GM12872 (cell line): ENCODE measurements around the gene KLF3.

Experiments
- TF ChIP-seq, protein P1 (sequence below): IDR thresholded peaks from 3 replicates; pipeline ENCODE4 v1.5.1; 2011; ENCODE audit warnings: low read depth, mild to moderate bottlenecking, low read length, moderate library complexity; ENCODE audit not compliant: insufficient read depth

KLF3 gene

DNA sequence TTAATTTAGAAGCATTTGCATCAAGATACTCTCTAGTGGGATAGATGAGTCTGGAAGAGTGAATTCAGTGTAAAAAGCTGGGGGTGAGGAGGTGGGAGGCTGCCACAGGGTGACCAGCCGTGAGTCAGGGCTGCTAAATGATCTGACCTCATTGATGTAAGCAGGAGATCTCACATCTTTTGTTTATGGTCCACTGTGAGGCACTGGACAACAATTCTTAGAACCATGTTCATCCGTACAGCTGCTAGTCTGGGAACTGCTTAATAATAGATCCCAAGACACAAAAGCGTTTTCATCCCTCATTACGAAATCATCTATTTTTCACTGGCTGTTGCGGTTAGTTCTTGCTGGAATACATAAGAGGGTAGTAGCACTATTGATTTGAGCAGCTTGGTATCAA, 14.1 kb downstream of the KLF3 start:
- TF ChIP-seq, protein P1, sequence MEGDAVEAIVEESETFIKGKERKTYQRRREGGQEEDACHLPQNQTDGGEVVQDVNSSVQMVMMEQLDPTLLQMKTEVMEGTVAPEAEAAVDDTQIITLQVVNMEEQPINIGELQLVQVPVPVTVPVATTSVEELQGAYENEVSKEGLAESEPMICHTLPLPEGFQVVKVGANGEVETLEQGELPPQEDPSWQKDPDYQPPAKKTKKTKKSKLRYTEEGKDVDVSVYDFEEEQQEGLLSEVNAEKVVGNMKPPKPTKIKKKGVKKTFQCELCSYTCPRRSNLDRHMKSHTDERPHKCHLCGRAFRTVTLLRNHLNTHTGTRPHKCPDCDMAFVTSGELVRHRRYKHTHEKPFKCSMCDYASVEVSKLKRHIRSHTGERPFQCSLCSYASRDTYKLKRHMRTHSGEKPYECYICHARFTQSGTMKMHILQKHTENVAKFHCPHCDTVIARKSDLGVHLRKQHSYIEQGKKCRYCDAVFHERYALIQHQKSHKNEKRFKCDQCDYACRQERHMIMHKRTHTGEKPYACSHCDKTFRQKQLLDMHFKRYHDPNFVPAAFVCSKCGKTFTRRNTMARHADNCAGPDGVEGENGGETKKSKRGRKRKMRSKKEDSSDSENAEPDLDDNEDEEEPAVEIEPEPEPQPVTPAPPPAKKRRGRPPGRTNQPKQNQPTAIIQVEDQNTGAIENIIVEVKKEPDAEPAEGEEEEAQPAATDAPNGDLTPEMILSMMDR, result no peak

DNA sequence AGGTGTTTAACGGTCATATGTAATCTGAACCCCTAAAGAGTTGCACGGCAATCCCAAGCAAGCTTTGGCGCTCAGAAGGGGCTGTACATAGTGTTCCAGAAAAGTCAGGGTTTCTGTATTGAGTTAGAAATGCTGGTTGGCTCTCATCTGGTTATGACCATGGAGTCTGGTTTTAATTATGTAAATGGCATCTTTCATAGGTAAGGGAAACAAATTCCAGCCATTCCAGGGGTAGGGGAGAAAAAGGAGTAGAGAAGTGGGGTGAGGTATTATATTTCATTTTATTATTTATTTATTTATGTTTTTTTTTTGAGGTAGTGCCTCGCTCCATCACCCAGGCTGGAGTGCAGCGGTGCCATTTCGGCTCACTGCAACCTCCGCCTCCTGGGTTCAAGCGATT, 15.9 kb downstream of the KLF3 start:
- TF ChIP-seq, protein P1, result no peak

DNA sequence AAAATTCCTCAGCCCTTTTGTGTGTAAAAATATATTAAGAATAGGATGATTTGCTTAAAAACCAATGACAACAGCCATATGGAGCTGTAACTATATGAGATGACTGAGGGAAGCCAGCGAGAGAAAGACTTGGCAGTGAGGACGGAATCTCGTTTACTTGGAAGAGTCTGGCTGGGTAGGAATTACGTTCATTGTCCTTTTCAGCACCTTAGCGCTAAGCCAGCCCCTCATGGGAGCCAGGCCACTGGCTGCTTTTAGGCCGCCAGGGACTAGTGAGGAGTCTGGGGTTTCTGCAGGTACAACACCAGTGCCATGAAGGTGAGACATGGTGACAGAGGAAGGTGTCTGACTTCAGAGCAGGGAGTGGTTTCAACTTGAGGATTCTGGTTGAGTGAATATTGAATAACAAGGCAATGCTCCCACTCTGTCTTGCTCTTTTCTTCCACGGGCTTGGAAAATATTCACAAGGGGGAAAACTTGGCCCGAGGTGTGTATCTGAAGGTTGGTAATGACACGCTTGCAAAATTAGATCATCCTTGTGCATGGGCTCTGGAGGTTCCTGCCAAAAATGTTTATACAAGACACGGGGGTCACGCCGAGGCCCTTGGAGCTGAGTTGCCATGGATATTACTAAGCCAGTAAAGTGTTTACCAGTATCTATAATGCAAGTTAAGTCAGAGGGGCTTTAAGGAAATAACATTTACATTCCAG, 17.4 kb downstream of the KLF3 start:
- TF ChIP-seq, protein P1, result no peak

DNA sequence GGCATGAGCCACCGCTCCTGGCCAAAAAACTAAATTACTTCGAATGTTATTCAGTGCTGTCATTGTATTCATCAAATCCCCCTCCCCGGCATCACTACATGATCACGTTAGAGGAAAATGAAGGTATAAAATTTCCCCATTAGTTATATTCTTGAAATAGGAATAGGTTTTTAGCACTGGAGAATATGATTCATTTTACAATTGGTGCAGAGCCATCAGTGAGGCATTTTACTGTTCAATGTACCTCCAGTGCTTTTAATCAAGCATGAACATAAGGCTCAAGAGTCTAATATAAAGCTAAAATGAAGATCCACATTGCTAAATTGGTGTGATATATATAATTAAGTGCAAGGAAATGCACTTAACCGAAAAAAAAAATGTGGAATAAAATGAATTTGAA, 18.3 kb downstream of the KLF3 start:
- TF ChIP-seq, protein P1, result no peak

DNA sequence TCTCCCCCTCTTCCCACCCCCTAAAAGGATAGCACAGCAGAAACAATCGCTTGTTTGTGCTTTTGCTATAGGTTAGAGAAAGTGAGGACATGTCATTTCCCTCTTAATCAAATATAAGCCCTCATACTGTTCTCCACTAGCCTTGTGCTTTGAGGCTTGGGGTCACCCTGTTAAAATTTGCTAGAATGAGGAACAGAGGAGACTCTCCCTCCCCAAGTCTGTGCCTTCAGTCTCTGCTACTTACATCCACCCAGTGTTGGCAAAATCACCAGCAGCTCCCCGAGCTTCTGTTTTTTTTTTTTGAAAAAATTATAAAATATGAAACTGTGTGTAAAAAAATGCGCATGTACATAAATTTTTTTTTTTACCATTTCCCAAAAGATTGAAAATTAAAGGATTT, 19.3 kb downstream of the KLF3 start:
- TF ChIP-seq, protein P1, result no peak

DNA sequence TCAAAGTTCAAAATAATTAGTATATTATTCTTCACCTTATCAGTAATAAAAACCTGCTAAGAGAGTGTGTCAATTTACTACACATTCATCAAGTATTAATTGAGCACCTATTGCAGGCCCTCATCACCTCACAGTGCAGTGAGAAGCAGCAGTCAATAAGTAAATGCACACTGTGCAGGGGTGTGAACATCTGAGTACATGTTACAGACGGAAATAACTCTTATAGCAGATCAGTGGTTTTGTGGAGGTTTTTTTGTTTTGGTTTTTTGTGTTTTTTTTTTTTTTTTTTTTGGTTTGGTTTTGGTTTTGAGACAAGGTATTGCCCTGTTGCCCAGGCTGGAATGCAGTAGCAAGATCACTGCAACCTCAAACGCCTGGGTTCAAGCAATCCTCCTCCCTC, 20.3 kb downstream of the KLF3 start:
- TF ChIP-seq, protein P1, result no peak

DNA sequence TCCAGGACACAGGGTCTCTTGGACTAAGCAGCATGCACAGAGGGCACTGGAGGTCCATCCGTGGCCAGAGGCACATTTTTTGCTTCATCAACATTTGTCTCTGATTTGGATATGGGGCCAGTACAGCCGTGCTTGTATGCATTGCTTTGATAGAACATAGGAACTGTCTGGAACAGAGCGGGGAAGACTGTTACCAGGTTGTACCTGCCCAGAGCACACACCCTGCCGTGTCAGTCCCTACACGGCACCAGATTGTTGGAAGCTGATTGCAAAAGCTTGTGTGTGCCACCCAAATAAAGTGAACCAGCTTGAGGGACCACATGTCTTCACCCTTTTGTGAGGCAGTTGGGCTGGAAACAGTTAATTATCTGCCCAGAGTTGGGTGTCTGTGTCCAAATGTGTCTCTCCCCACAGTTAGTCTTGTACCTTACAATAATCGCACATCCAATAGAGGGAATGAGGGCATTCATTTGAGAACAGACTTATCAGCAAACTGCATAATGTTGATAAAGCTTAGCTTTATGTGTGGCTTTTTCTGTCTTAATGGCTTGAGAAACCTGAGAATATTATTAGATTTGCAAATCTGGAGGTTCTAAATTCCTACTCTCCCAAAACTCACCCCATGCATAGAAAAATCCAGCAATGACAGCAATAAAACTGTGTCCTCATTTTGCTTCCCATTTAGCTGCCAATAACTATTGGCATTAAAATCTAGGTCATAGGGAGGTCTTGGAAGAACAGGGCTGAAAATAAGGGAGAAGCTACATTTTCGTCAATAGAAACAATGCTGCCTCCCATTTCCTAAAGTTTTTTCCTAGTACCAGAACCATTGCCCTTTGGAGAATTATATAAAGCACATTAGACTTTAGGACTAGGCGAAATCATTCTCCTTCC, 21.2 kb downstream of the KLF3 start:
- TF ChIP-seq, protein P1, result no peak
